ENCODE measurements around the gene CCDC90B.

Gene CCDC90B

GRCh38 chr11:83259559-83259958 lies 26.6 kb downstream of the CCDC90B start:
- Histone ChIP-seq H3K36me3 (ENCODE audit: control insufficient read depth, insufficient read depth, low read length) (peaks cover 64% of the 10 kb centered on the region), H3K4me3 (ENCODE audit: extremely low read depth, insufficient read depth, low read length, poor library complexity, severe bottlenecking) (no peak overlapping the region), H3K9me3 (ENCODE audit: control insufficient read depth, low read length) (no peaks in the 10 kb centered on the region), H3K4me1 (ENCODE audit: control insufficient read depth, insufficient read depth, low read length, poor library complexity, severe bottlenecking) (no peaks in the 10 kb centered on the region), H3K27ac (ENCODE audit: low read depth, low read length, severe bottlenecking) (no peak overlapping the region)
- 86 to 89% methylated on average over 1 of the region's 1 CpG for WGBS, 2 experiments (ENCODE audit: insufficient coverage in 2 of 2)

- Histone ChIP-seq H3K36me3 (ENCODE audit: control insufficient read depth, insufficient read depth, low read length) (peaks cover 47% of the 10 kb centered on the region), H3K9me3 (ENCODE audit: control insufficient read depth, low read length) (no peaks in the 10 kb centered on the region), H3K4me3 (ENCODE audit: extremely low read depth, insufficient read depth, low read length, poor library complexity, severe bottlenecking) (no peak overlapping the region), H3K27ac (ENCODE audit: low read depth, low read length, severe bottlenecking) (no peak overlapping the region), H3K4me1 (ENCODE audit: control insufficient read depth, insufficient read depth, low read length, poor library complexity, severe bottlenecking) (no peaks in the 10 kb centered on the region)
- 86 to 100% methylated on average over 1 of the region's 3 CpGs for WGBS, 2 experiments (ENCODE audit: insufficient coverage in 2 of 2)
These were observed 28.4 kb downstream of the CCDC90B start for GRCh38 chr11:83257761-83258168.

- H3K4me3 ChIP-seq (ENCODE audit: extremely low read depth, insufficient read depth, low read length, poor library complexity, severe bottlenecking): no peak overlapping the region
These were observed 29.4 kb downstream of the CCDC90B start for GRCh38 chr11:83256602-83257340.

GRCh38 chr11:83255366-83255765 lies 30.8 kb downstream of the CCDC90B start:
- Histone ChIP-seq H3K4me3 (ENCODE audit: extremely low read depth, insufficient read depth, low read length, poor library complexity, severe bottlenecking) (no peak overlapping the region), H3K27ac (ENCODE audit: low read depth, low read length, severe bottlenecking) (no peak overlapping the region), H3K9me3 (ENCODE audit: control insufficient read depth, low read length) (no peaks in the 10 kb centered on the region), H3K36me3 (ENCODE audit: control insufficient read depth, insufficient read depth, low read length) (peaks cover 34% of the 10 kb centered on the region), H3K4me1 (ENCODE audit: control insufficient read depth, insufficient read depth, low read length, poor library complexity, severe bottlenecking) (no peaks in the 10 kb centered on the region)
- 100% methylated on average over 1 of the region's 3 CpGs for WGBS, 2 experiments (ENCODE audit: insufficient coverage in 2 of 2)

More at GRCh38 chr11:83256602-83257340, 29.4 kb downstream of the CCDC90B start:
- H3K36me3 ChIP-seq (ENCODE audit: control insufficient read depth, insufficient read depth, low read length): peaks cover 43% of the 10 kb centered on the region
- 87 to 96% methylated on average over 2 to 3 of the region's 3 CpGs for WGBS, 2 experiments (ENCODE audit: insufficient coverage in 2 of 2)
- no peaks in the 10 kb centered on the region for H3K4me1 ChIP-seq (ENCODE audit: control insufficient read depth, insufficient read depth, low read length, poor library complexity, severe bottlenecking)
- H3K9me3 ChIP-seq (ENCODE audit: control insufficient read depth, low read length): no peaks in the 10 kb centered on the region
- no peak overlapping the region for H3K27ac ChIP-seq (ENCODE audit: low read depth, low read length, severe bottlenecking)

GRCh38 chr11:83252941-83253340 lies 33.2 kb downstream of the CCDC90B start:
- H3K4me3 ChIP-seq (ENCODE audit: extremely low read depth, insufficient read depth, low read length, poor library complexity, severe bottlenecking): no peak overlapping the region
- no peak overlapping the region for H3K27ac ChIP-seq (ENCODE audit: low read depth, low read length, severe bottlenecking)
- WGBS, 2 experiments (ENCODE audit: insufficient coverage in 2 of 2): 100% methylated on average over 2 of the region's 2 CpGs; no CpG with 5 or more reads in 1 of the 2 experiments

GRCh38 chr11:83252266-83252665 lies 33.9 kb downstream of the CCDC90B start:
- H3K36me3 ChIP-seq (ENCODE audit: control insufficient read depth, insufficient read depth, low read length): peaks cover 9% of the 10 kb centered on the region
- H3K27ac ChIP-seq (ENCODE audit: low read depth, low read length, severe bottlenecking): no peak overlapping the region
- no peak overlapping the region for H3K4me3 ChIP-seq (ENCODE audit: extremely low read depth, insufficient read depth, low read length, poor library complexity, severe bottlenecking)
- WGBS, 2 experiments (ENCODE audit: insufficient coverage in 2 of 2): 100% methylated on average over 1 of the region's 2 CpGs; no CpG with 5 or more reads in 1 of the 2 experiments
- H3K4me1 ChIP-seq (ENCODE audit: control insufficient read depth, insufficient read depth, low read length, poor library complexity, severe bottlenecking): no peaks in the 10 kb centered on the region
- no peaks in the 10 kb centered on the region for H3K9me3 ChIP-seq (ENCODE audit: control insufficient read depth, low read length)

More at GRCh38 chr11:83252941-83253340, 33.2 kb downstream of the CCDC90B start:
- Histone ChIP-seq H3K9me3 (ENCODE audit: control insufficient read depth, low read length) (no peaks in the 10 kb centered on the region), H3K36me3 (ENCODE audit: control insufficient read depth, insufficient read depth, low read length) (peaks cover 15% of the 10 kb centered on the region), H3K4me1 (ENCODE audit: control insufficient read depth, insufficient read depth, low read length, poor library complexity, severe bottlenecking) (no peaks in the 10 kb centered on the region)

GRCh38 chr11:83249972-83250593 lies 36.1 kb downstream of the CCDC90B start:
- WGBS, 2 experiments (ENCODE audit: insufficient coverage in 2 of 2): no CpG with 5 or more reads among the region's 4 CpGs
- Histone ChIP-seq H3K9me3 (ENCODE audit: control insufficient read depth, low read length) (no peaks in the 10 kb centered on the region), H3K4me1 (ENCODE audit: control insufficient read depth, insufficient read depth, low read length, poor library complexity, severe bottlenecking) (no peaks in the 10 kb centered on the region), H3K27ac (ENCODE audit: low read depth, low read length, severe bottlenecking) (no peak overlapping the region), H3K4me3 (ENCODE audit: extremely low read depth, insufficient read depth, low read length, poor library complexity, severe bottlenecking) (no peak overlapping the region), H3K36me3 (ENCODE audit: control insufficient read depth, insufficient read depth, low read length) (no peaks in the 10 kb centered on the region)

GRCh38 chr11:83249445-83249844 lies 36.7 kb downstream of the CCDC90B start:
- Histone ChIP-seq H3K4me1 (ENCODE audit: control insufficient read depth, insufficient read depth, low read length, poor library complexity, severe bottlenecking) (no peaks in the 10 kb centered on the region), H3K4me3 (ENCODE audit: extremely low read depth, insufficient read depth, low read length, poor library complexity, severe bottlenecking) (no peak overlapping the region), H3K27ac (ENCODE audit: low read depth, low read length, severe bottlenecking) (no peak overlapping the region), H3K36me3 (ENCODE audit: control insufficient read depth, insufficient read depth, low read length) (no peaks in the 10 kb centered on the region), H3K9me3 (ENCODE audit: control insufficient read depth, low read length) (no peaks in the 10 kb centered on the region)
- WGBS, 2 experiments (ENCODE audit: insufficient coverage in 2 of 2): 86 to 100% methylated on average over 1 of the region's 1 CpG

- no peak overlapping the region for H3K27ac ChIP-seq (ENCODE audit: low read depth, low read length, severe bottlenecking)
- no peaks in the 10 kb centered on the region for H3K36me3 ChIP-seq (ENCODE audit: control insufficient read depth, insufficient read depth, low read length)
- no peak overlapping the region for H3K4me3 ChIP-seq (ENCODE audit: extremely low read depth, insufficient read depth, low read length, poor library complexity, severe bottlenecking)
- WGBS, 2 experiments (ENCODE audit: insufficient coverage in 2 of 2): 17 to 24% methylated on average over 3 of the region's 5 CpGs
- H3K9me3 ChIP-seq (ENCODE audit: control insufficient read depth, low read length): no peaks in the 10 kb centered on the region
- H3K4me1 ChIP-seq (ENCODE audit: control insufficient read depth, insufficient read depth, low read length, poor library complexity, severe bottlenecking): no peaks in the 10 kb centered on the region
These were observed 44.7 kb downstream of the CCDC90B start for GRCh38 chr11:83241291-83241946.

GRCh38 chr11:83238111-83238510 lies 48.1 kb downstream of the CCDC90B start:
- no peak overlapping the region for H3K4me3 ChIP-seq (ENCODE audit: extremely low read depth, insufficient read depth, low read length, poor library complexity, severe bottlenecking)
- WGBS, 2 experiments (ENCODE audit: insufficient coverage in 2 of 2): 90 to 100% methylated on average over 1 to 2 of the region's 3 CpGs
- H3K9me3 ChIP-seq (ENCODE audit: control insufficient read depth, low read length): no peaks in the 10 kb centered on the region
- H3K27ac ChIP-seq (ENCODE audit: low read depth, low read length, severe bottlenecking): no peak overlapping the region
- H3K36me3 ChIP-seq (ENCODE audit: control insufficient read depth, insufficient read depth, low read length): no peaks in the 10 kb centered on the region
- H3K4me1 ChIP-seq (ENCODE audit: control insufficient read depth, insufficient read depth, low read length, poor library complexity, severe bottlenecking): peaks cover 2% of the 10 kb centered on the region

Measured in mesodermal cell (in vitro differentiated cells).